ENCODE data around the gene YIPF7.

The YIPF7 gene

GRCh38 chr4:44651425-44651824 is at the start of gene YIPF7:
YIPF7 (minus strand) TSS chr4:44651625; CDS start chr4:44650100, 1,525 bp downstream.
- no peak for DNase-seq (ENCODE audit: low read depth in 3 of 3)

GRCh38 chr4:44701037-44701436 is 49.6 kb upstream of the YIPF7 start:
- DNase-seq (ENCODE audit: low read depth in 3 of 3): no peak

- DNase-seq (ENCODE audit: low read depth in 3 of 3): no peak
Measured at GRCh38 chr4:44700427-44700826, 49.0 kb upstream of the YIPF7 start.

GRCh38 chr4:44684648-44685047 is 33.2 kb upstream of the YIPF7 start:
- no peak for DNase-seq (ENCODE audit: low read depth in 3 of 3)

DNA sequence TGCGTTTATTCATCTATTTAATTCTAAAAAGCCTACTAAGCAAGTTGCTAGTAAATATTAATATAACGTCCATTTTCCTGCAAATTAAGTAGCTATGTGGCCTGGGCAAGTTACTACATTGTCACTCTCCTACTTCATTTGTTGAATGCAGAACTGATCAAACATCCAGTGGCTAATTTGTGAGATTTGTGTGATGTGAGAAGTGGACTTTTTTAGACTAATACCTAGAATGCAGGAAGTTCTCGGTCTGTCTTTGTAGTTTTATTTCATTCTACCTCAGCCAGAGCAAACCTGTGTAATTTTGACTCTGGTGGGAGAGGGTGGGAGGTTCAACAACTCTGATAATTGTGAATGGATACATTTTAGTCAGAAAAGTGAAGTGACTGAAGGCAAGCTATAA is 27.6 kb upstream of the YIPF7 start:
- DNase-seq (ENCODE audit: low read depth in 3 of 3): no peak

GRCh38 chr4:44678094-44679041 is 26.9 kb upstream of the YIPF7 start, which contains the start of gene GUF1:
GUF1 (plus strand) TSS chr4:44678420; CDS start chr4:44678623, 203 bp downstream.
- DNase-seq (ENCODE audit: low read depth in 3 of 3): peak; percentile 72 to 82 (median 76)

DNA sequence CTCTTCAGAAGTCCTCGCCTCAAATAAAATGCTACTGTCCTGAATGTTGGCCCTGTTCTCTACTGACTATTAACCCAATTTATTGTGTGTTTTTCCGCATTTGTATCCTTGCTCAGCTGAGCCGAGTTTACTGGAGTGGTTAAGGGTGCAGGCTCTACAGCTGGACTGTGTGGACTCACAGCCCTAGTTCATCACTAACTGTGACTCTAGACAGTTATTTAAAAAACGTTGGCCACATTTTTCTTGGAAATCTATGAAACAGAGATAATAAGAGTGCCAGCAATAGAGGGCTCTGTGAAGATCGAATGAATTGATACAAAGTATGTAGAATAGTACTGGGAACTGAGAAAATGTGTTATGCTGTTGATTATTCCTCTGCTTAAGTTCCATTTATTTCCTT is 23.9 kb upstream of the YIPF7 start:
- no peak for DNase-seq (ENCODE audit: low read depth in 3 of 3)

GRCh38 chr4:44674471-44674870 is 23.0 kb upstream of the YIPF7 start:
- no peak for DNase-seq (ENCODE audit: low read depth in 3 of 3)

- no peak for DNase-seq (ENCODE audit: low read depth in 3 of 3)
Measured at GRCh38 chr4:44671636-44672035, 20.2 kb upstream of the YIPF7 start.

DNA sequence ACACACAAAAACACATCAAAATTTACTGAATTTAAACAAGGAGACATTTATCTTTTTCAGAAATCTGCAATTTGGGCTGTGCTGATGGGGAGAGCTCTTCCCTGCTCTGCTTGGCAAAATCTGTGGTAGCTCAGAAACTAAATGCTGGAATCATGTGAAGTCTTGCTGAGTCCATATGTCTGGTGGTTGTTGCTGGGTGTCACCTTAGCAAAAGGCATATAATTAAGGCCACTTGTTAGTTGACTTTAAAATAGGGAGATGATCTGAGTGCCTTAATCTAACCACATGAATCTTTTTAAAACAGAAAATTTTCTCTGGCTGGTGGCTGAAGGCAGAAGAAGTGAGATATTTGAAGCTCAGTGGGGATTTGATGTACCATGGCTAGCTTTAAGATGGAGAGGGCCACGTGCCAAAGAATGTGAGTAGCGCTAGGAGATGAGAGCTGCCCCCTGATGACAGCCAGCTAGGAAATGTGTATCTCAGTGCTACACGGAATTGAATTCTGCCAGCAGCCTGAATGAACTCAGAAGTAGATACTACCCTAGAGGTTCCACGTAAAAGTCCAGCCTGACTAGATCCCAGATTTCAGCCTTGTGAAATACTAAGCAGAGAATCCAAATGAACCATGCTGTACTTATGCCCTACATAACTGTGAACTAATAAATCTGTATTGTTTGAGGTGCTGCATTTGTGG is 19.2 kb upstream of the YIPF7 start:
- DNase-seq (ENCODE audit: low read depth in 3 of 3): no peak

DNA sequence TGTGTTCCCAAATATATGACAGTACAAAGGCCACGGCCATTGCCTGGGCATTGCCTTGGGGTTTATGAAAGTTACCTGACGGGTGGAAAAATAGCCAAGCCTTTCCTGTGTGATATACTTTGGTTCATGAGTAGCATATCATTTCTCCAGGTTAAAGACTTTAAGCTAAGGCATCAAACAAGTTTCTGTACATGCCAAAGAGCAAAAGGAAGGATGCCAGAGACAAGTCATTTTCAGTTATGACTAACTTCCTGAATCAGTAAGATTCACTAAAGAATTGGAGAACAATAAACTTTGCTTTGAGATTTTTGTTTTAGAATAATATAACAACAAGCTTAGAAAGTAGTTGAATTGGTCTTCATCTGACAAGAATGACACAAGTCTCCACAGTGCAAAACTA is 17.1 kb upstream of the YIPF7 start:
- no peak for DNase-seq (ENCODE audit: low read depth in 3 of 3)

DNA sequence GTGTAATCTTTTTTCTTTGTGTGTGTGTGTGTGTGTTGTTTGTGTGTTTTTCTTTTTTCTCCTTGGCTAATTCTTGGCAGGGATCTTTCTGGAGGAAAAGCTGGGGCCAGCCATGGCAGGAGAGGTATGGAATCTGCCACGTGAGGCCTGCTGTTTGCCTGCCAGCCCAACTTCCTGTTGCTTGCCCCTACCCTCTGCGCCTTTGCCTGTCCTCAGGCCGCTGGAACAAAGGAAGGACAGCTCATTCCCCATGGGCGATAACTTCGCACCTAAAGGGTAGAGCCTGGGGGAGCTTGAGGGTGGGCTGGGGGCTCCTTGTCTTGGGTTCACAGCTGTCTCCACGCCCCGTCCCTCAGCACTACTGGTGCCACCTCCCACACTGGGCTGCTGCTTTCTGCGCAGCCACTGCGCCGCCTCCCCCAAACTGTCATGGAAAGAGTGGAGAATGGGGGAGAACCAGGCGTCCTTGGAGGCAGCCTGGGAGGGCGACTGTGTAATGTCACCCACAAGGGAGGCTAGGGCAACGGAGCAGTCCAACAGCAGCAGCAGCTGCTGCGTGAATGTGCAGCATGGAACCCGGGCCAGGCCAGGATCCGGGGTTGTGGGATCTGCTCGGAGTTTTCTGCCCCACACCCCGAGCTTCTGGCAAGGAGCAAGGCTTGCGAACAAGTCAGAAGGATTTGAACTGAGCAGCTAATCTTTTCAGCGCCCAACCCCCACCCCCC is 12.3 kb upstream of the YIPF7 start:
- DNase-seq (ENCODE audit: low read depth in 3 of 3): no peak

- no peak for DNase-seq (ENCODE audit: low read depth in 3 of 3)
Measured at GRCh38 chr4:44662623-44663005, 11.2 kb upstream of the YIPF7 start.

- no peak for DNase-seq (ENCODE audit: low read depth in 3 of 3)
Measured at GRCh38 chr4:44661940-44662622, 10.7 kb upstream of the YIPF7 start.

GRCh38 chr4:44660396-44660795 is 9.0 kb upstream of the YIPF7 start:
- no peak for DNase-seq (ENCODE audit: low read depth in 3 of 3)

GRCh38 chr4:44652002-44652401 is 577 bp upstream of the YIPF7 start:
- no peak for DNase-seq (ENCODE audit: low read depth in 3 of 3)

GRCh38 chr4:44646151-44646550 is 5.3 kb downstream of the YIPF7 start:
- DNase-seq (ENCODE audit: low read depth in 3 of 3): no peak

GRCh38 chr4:44638091-44638490 is 13.3 kb downstream of the YIPF7 start:
- DNase-seq (ENCODE audit: low read depth in 3 of 3): no peak

- no peak for DNase-seq (ENCODE audit: low read depth in 3 of 3)
Measured at GRCh38 chr4:44632733-44633132, 18.7 kb downstream of the YIPF7 start.

DNA sequence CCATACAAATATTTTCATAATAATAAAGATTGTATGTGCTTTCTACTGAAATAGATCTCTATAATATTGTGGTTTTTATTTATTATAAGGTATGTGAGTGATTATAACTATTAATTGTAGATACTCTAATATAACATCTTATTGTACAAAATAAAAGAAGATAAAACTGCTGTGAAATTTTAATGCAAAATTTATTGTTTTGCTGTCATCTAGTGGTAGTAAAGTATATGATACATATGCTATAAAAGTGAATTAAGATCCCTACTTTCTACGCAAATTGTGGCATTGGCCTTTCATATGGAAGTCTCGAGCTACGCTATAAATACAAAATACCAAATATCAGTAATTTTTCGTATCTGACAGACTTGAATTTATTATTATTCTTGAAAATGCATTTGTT is 19.3 kb downstream of the YIPF7 start:
- no peak for DNase-seq (ENCODE audit: low read depth in 3 of 3)

DNA sequence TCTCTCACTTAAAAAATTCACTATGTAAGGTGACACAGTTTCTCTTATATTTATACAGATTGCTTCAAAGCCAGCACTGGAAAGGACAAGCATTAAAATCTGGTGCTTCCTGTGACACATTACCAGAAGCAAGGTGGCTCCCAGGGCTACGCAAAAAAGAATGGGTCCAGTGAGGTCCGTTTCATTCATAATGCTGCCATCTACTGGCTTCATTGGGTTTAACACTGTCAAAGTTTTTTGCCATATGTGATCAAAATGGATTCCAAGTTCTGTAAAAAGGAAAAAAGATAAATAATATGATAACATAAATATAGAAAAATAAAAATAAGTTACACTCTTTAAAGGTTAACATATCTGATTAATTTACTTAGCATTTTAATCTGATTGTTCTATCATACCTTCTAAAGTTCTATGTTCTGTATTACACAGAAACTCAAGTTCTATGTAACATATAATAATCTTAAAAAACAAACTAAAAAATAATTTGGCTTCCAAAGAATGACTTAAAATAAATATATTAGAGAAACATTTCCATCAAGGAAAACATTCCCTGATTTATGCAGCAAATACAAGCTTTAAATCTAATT is 22.1 kb downstream of the YIPF7 start:
- no peak for DNase-seq (ENCODE audit: low read depth in 3 of 3)
